HG02571 (cell line): ENCODE data around the gene C20orf204.

Experiments
- ATAC-seq: cut with Tn5 transposase; IDR thresholded peaks from one replicate; pipeline ENCODE4 v1.9.1; 2021; ENCODE audit warnings: mild to moderate bottlenecking, moderate library complexity; ENCODE audit not compliant: unreplicated experiment

The C20orf204 gene

GRCh38 chr20:64070244-64070993, 34.4 kb downstream of the C20orf204 start:
- no peak for ATAC-seq

GRCh38 chr20:64071341-64072332, 35.7 kb downstream of the C20orf204 start:
- no peak for ATAC-seq

GRCh38 chr20:64072498-64073063, 36.6 kb downstream of the C20orf204 start:
- no peak for ATAC-seq

GRCh38 chr20:64073476-64074183, 37.6 kb downstream of the C20orf204 start:
- ATAC-seq: no peak

GRCh38 chr20:64074184-64074789, 38.3 kb downstream of the C20orf204 start:
- no peak for ATAC-seq

GRCh38 chr20:64074963-64075362, 39.0 kb downstream of the C20orf204 start:
- no peak for ATAC-seq

GRCh38 chr20:64075556-64075955, 39.6 kb downstream of the C20orf204 start:
- no peak for ATAC-seq

GRCh38 chr20:64076061-64076997, 40.3 kb downstream of the C20orf204 start:
- no peak for ATAC-seq

GRCh38 chr20:64077094-64077493, 41.1 kb downstream of the C20orf204 start:
- ATAC-seq: no peak

- no peak for ATAC-seq
These were observed 41.5 kb downstream of the C20orf204 start for GRCh38 chr20:64077541-64077875.

- ATAC-seq: no peak
These were observed 42.0 kb downstream of the C20orf204 start for GRCh38 chr20:64077876-64078551.

- no peak for ATAC-seq
These were observed 42.9 kb downstream of the C20orf204 start for GRCh38 chr20:64078934-64079272.

- ATAC-seq: peak; percentile 45
These were observed 43.5 kb downstream of the C20orf204 start, which contains the start of gene RGS19 for GRCh38 chr20:64079273-64080012. Gene RGS19, minus strand, starts transcription at chr20:64079518. Its CDS starts 2,632 bp downstream, at chr20:64076886.

GRCh38 chr20:64080013-64080812, 44.2 kb downstream of the C20orf204 start, which contains the start of gene OPRL1:
Gene OPRL1, plus strand, starts transcription at chr20:64080082. Its CDS starts 12,639 bp downstream, at chr20:64092721.
- no peak for ATAC-seq

- no peak for ATAC-seq
These were observed 45.0 kb downstream of the C20orf204 start for GRCh38 chr20:64080813-64081623.

GRCh38 chr20:64081624-64081964, 45.6 kb downstream of the C20orf204 start:
- ATAC-seq: no peak
